ENCODE measurements around the gene ATP6V0D1. TPM values are rescaled to one million over a fixed set of nuclear protein-coding genes. Genes with fewer than 3 reads are reported as not detected.

Gene ATP6V0D1
- polyA plus RNA-seq, 2 of the 4 experiments (the other 2 are of a cell fraction) = 45.7 to 103 TPM

- Histone ChIP-seq H3K4me1 (peaks cover 13% of the 10 kb centered on the region), H3K4me3 (no peak overlapping the region), H3K9me3 (no peaks in the 10 kb centered on the region), H3K27ac (peak overlapping the region in 1 of 2 experiments; percentile 50; a peak in 1 of 6 replicates), H3K4me2 (no peak overlapping the region; the same call in 2 of the 3 replicates)
- FAIRE-seq = no peak
- no peak for DNase-seq (ENCODE audit: low read depth in 1 of 2, low spot score in 1 of 2)
- TF ChIP-seq NPAS2 (CRISPR knock-in tag; IDR thresholded peaks at IDR 0.05; ENCODE audit: borderline replicate concordance) (no peak), USF2 (IDR thresholded peaks at IDR 0.05) (no peak), ESRRA (IDR thresholded peaks at IDR 0.05; ENCODE audit: borderline replicate concordance, low read length) (no peak), ATOH8 (CRISPR knock-in tag; IDR thresholded peaks at IDR 0.05; ENCODE audit: low read depth) (no peak), ZC3H11A (IDR thresholded peaks at IDR 0.05) (no peak), RNF2 (IDR thresholded peaks at IDR 0.05; ENCODE audit: borderline replicate concordance, low read depth) (no peak), FOSB (CRISPR knock-in tag; IDR thresholded peaks at IDR 0.05) (no peak), HEYL (CRISPR knock-in tag; IDR thresholded peaks at IDR 0.05) (no peak), REST (IDR thresholded peaks at IDR 0.05) (no peak), CBX2 (IDR thresholded peaks at IDR 0.05; ENCODE audit: borderline replicate concordance, low read depth) (no peak), RAD21 (conservative IDR thresholded peaks at IDR 0.05 in 1 of 2, IDR thresholded peaks at IDR 0.05 in 1 of 2) (no peak), HDAC2 (IDR thresholded peaks at IDR 0.05) (no peak), MAZ (IDR thresholded peaks at IDR 0.05; ENCODE audit: borderline replicate concordance, low read depth, low read length) (no peak), MYC (IDR thresholded peaks at IDR 0.05; ENCODE audit: borderline replicate concordance, low read length) (no peak), JUNB (IDR thresholded peaks at IDR 0.05) (no peak)
- ATAC-seq = peak; percentile 36 to 49; a peak in 3 of 6 replicates
- ChIA-PET CTCF (interaction anchor here (0.6 to 17.9 kb wide), 19 partner anchors 7 to 260 kb away, joined by 3 to 207 read pairs (median 4); partner anchors contain the start of genes CARMIL2 and ZDHHC1), POLR2A (no interaction called here)
- 88% methylated on average over 3 of the region's 3 CpGs for WGBS (ENCODE audit: missing lambda C conversion rate)
Measured at GRCh38 chr16:67445441-67445912, 35.5 kb downstream of the ATP6V0D1 start.

GRCh38 chr16:67445126-67445426 is 35.9 kb downstream of the ATP6V0D1 start:
- POLR2A ChIA-PET = no interaction called here
- peak overlapping the region in 1 of 2 experiments; percentile 50; a peak in 1 of 6 replicates for H3K27ac ChIP-seq
- no peak for ATAC-seq
- no peak for FAIRE-seq
- 93% methylated on average over 7 of the region's 7 CpGs for WGBS (ENCODE audit: missing lambda C conversion rate)
- H3K4me2 ChIP-seq = no peak overlapping the region
- H3K4me3 ChIP-seq = no peak overlapping the region
- no peaks in the 10 kb centered on the region for H3K9me3 ChIP-seq
- DNase-seq (ENCODE audit: low read depth in 1 of 2, low spot score in 1 of 2) = no peak
- CTCF ChIA-PET = interaction anchor here (0.7 to 17.9 kb wide), 9 partner anchors 8 to 185 kb away, joined by 3 to 207 read pairs (median 9); partner anchors contain the start of gene ZDHHC1
- TF ChIP-seq TP53 (CRISPR knock-in tag; IDR thresholded peaks at IDR 0.05) (no peak), USF2 (IDR thresholded peaks at IDR 0.05) (no peak), HMGXB4 (CRISPR knock-in tag; IDR thresholded peaks at IDR 0.05; ENCODE audit: borderline replicate concordance) (no peak), REST (IDR thresholded peaks at IDR 0.05) (no peak), SMC3 (IDR thresholded peaks at IDR 0.05) (no peak), POLR2A (IDR thresholded peaks at IDR 0.05; ENCODE audit: low read length) (no peak)
- H3K4me1 ChIP-seq = peaks cover 13% of the 10 kb centered on the region
